GM12873 (cell line): ENCODE results near the gene GID8.

Source experiments
- TF ChIP-seq, protein P1 (sequence below): IDR thresholded peaks from 2 replicates; pipeline ENCODE4 v1.5.1; 2012; ENCODE audit warnings: low read depth, mild to moderate bottlenecking, moderate library complexity, low read length, control low read depth; ENCODE audit not compliant: insufficient read depth; ENCODE audit errors: missing control alignments

Gene GID8

DNA sequence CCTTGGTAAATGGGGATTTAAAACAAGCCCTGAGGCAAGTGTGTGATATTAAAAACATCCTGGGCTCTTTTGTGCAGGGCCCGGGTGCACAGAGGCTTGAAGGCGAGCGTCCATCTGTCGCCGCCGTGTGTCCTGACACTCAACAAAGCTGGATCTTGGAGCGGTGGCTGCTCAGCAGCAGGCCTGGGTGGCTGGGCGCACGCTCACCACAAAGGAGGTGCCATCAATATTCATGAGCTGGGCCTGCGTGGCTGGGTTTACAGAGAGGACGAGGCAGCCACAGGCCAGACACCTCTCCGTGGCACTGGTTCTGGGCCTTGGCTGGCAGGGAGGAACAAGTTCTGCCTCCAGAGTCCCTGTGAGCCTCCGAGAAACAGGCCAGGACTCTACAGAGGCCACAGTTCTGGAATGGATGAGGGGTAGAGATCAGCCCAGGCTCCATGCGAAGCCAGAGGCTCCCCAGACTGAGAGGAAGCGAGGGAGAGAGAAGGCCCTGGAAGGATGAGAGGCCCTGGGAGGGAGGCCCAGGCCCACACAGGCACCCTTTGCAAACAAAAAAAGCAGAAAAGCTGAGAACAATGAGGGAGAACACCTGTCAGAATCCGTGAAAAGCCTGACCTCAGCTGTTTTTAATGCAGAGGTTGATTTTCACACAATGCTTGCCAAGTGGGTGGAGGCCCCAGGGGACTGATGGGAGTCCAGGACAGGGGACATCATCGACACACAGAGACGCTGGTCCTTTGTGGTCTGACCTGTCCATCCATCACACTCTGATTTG, 46.9 kb downstream of the GID8 start:
- TF ChIP-seq, protein P1, sequence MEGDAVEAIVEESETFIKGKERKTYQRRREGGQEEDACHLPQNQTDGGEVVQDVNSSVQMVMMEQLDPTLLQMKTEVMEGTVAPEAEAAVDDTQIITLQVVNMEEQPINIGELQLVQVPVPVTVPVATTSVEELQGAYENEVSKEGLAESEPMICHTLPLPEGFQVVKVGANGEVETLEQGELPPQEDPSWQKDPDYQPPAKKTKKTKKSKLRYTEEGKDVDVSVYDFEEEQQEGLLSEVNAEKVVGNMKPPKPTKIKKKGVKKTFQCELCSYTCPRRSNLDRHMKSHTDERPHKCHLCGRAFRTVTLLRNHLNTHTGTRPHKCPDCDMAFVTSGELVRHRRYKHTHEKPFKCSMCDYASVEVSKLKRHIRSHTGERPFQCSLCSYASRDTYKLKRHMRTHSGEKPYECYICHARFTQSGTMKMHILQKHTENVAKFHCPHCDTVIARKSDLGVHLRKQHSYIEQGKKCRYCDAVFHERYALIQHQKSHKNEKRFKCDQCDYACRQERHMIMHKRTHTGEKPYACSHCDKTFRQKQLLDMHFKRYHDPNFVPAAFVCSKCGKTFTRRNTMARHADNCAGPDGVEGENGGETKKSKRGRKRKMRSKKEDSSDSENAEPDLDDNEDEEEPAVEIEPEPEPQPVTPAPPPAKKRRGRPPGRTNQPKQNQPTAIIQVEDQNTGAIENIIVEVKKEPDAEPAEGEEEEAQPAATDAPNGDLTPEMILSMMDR, result no peak

DNA sequence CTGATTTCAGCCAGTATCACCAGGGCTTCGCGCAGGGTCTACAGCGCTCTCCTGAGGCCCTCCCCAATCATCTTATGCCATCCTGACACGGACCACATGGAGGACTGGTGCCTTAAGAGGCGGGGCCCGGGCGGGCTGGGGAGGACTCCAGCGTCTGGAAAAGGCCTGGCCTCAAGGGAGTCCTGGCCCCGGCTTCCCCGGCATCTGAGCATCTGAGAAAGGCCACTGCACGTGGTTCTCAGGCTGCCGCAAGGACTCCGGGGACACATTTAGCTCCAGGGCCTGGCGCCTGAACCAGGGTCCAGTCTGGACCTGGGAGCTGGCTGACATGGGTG, 47.5 kb downstream of the GID8 start:
- TF ChIP-seq, protein P1, result no peak

DNA sequence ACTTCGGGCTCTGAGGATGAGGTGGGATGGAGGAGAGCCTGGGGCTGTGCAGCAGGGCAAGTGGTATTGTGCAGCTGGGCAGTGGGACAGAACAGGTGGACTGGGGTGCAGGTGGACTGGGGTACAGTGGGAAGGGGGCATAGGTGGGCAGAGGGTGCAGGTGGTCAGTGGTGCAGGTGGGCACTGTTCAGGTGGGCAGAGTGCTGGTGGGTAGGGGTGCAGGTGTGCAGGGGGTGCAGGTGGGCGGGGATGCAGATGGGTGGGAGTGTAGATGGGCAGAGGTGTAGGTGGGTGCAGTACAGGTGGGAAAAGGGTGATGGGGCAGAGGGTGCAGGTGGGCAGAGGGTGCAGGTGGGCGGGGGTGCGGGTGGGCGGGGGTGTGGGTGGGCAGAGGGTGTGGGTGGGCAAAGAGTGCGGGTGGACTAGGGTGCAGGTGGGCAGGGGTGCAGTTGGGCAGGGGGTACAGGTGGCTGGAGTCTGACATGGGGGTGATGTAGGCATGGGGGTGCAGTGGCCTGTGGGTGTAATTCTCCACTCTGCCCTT, 48.4 kb downstream of the GID8 start:
- TF ChIP-seq, protein P1, result no peak

DNA sequence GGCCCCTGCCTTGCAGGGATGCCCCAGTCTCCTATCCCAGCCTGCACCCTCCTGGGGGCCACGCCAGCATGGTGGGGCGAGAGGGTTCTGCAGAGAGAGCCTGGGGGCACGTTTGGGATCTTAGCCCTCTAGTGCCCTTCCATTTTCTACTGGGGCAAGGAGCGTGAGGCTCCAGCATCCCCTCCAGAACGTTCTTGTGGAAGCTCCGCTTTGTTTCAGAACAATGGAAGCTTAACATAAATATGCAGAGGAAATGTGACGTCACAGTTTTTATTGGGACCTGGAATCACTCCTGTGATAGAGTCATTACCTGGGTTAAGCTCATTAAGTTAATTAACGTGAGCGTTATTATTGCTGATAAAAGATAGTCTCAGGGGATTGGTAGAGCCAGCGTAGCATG, 49.2 kb downstream of the GID8 start:
- TF ChIP-seq, protein P1, result no peak

DNA sequence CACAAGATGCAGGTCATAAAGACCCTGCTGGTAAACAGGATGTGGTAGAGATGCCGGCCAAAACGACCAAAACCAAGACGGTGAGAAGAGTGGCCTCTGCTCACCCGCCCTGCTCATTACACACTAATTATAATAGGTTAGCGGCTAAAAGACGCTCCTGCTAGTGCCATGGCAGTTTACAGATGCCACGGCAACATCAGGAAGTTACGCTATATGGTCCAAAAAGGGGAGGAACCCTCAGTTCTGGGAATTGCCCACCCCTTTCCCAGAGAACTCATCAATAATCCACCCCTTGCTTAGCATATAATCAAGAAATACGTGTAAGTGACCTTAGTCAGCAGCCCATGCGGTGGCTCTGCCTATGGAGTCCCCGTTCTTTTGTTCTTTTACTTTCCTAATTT, 51.3 kb downstream of the GID8 start:
- TF ChIP-seq, protein P1, result no peak

DNA sequence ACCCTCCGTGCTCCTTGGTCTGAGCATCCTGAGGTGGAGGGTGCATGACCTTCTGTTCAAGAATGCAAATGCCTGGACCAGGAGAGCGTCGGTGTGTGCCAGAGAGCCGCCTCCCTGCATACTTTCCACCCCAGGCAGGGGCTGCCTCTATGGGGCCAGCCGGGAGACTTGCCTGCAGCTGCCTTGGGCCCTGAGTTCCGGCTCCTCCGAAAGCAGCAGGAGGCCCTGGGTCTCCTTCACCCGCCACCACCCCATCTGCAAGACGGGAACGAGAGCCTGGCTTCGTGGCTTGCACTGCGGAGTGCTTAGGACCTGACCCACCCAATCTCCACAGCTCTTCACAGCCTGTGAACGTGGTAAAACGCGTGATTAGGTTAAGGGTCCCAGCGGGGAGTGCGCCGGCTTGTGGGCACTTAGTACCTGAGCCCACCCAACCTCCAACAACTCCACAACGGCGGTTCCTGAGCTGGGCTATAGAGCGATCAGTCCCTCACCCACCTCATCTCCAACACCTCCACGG, 52.4 kb downstream of the GID8 start:
- TF ChIP-seq, protein P1, result no peak

DNA sequence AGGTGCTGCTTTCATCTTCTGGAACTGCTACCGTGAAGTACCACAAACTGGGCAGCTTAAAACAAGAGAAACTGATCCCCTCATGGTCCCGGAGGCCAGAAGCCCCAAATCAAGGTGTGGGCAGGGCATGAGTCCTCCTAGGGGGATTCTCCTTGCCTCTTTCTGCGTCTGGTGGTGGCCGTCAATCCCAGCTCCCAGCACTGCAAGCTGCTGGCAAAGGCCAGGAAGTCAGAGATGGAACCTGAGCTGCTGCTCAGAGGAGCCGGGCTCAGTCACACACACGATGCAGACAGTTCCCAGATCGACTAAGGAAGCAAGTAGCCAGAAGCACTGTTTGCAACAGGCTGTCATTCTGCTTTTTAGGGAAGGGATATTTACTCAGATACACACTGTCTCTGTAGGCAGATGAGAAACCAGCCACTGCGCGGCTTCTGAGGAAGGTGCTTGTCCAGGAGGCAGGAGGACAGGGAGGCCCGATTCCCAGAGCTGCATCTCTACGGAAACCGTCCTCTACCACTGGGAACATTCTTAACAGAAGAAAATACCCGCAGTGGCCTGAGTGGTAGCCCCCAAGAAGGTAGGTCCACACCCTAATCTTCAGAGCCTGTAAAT, 53.4 kb downstream of the GID8 start:
- TF ChIP-seq, protein P1, result no peak
